ENCODE data around the gene TREH. TPM values are rescaled to one million over a fixed set of nuclear protein-coding genes. Genes with fewer than 3 reads are reported as not detected.
A peak's percentile ranks its signal among the peaks of the same experiment; 100 is the strongest.

The TREH gene
- total and polyA plus RNA-seq, 8 donors: 0.20 to 0.42 (median 0.24) TPM; not detected in 3

- Histone ChIP-seq H3K36me3 (peaks cover 0 to 90% of the 10 kb centered on the region in 2 donors), H3K4me1 (no peaks in the 10 kb centered on the region), H3K27ac (no peak overlapping the region), H3K9me3 (no peaks in the 10 kb centered on the region), H3K4me3 (no peak overlapping the region), H3K27me3 (no peaks in the 10 kb centered on the region)
- ATAC-seq (no peak), DNase-seq (peak in 1 of 4 donors; percentile 54)
- intact Hi-C loops (cut with DNase I): no loop called here
- TF ChIP-seq CTCF (IDR thresholded peaks at IDR 0.05): no peak
Observed at GRCh38 chr11:118643142-118643994, 36.1 kb downstream of the TREH start.

- no peak overlapping the region for H3K4me3 ChIP-seq
- intact Hi-C loops (cut with DNase I): no loop called here
- H3K4me1 ChIP-seq: peaks cover 0 to 2% of the 10 kb centered on the region in 2 donors
- peaks cover 0 to 91% of the 10 kb centered on the region in 2 donors for H3K36me3 ChIP-seq
- TF ChIP-seq CTCF (IDR thresholded peaks at IDR 0.05): no peak
- H3K9me3 ChIP-seq: no peaks in the 10 kb centered on the region
- ATAC-seq (no peak), DNase-seq (peak in 2 of 4 donors; percentile 58 to 77)
- H3K27me3 ChIP-seq: no peaks in the 10 kb centered on the region
- no peak overlapping the region for H3K27ac ChIP-seq
Observed at GRCh38 chr11:118641397-118642019, 37.9 kb downstream of the TREH start.

GRCh38 chr11:118640332-118641154 lies 38.9 kb downstream of the TREH start:
- peak; percentile 20 for ATAC-seq
- DNase-seq: peak in 1 of 4 donors; percentile 52

GRCh38 chr11:118639899-118640298 lies 39.6 kb downstream of the TREH start:
- intact Hi-C loops (cut with DNase I): no loop called here
- Histone ChIP-seq H3K27ac (no peak overlapping the region), H3K4me3 (no peak overlapping the region), H3K9me3 (no peaks in the 10 kb centered on the region), H3K27me3 (no peaks in the 10 kb centered on the region), H3K4me1 (peaks cover 0 to 3% of the 10 kb centered on the region in 2 donors), H3K36me3 (peaks cover 0 to 87% of the 10 kb centered on the region in 2 donors)
- TF ChIP-seq CTCF (IDR thresholded peaks at IDR 0.05): no peak
- peak in 1 of 4 donors; percentile 22 for DNase-seq
- no peak for ATAC-seq

More at GRCh38 chr11:118640332-118641154, 38.9 kb downstream of the TREH start:
- TF ChIP-seq CTCF (IDR thresholded peaks at IDR 0.05): no peak
- Histone ChIP-seq H3K9me3 (no peaks in the 10 kb centered on the region), H3K4me3 (no peak overlapping the region), H3K27me3 (no peaks in the 10 kb centered on the region), H3K36me3 (peaks cover 0 to 91% of the 10 kb centered on the region in 2 donors), H3K4me1 (peaks cover 0 to 3% of the 10 kb centered on the region in 2 donors), H3K27ac (no peak overlapping the region)
- intact Hi-C loops (cut with DNase I): no loop called here
